Measurements from ENCODE around the gene TTC39A.
"Not testable (repeated sequence)": the region's sequence is repeated elsewhere in the genome, so short reads cannot be mapped to it uniquely, and the experiment has no call there.

The TTC39A gene

GRCh38 chr1:51268634-51269033, 61.7 kb downstream of the TTC39A start:
- DNase-seq: no peak

GRCh38 chr1:51266791-51267190, 63.6 kb downstream of the TTC39A start:
- no peak for DNase-seq

GRCh38 chr1:51266181-51266580, 64.2 kb downstream of the TTC39A start:
- DNase-seq: no peak

GRCh38 chr1:51265618-51266017, 64.7 kb downstream of the TTC39A start:
- no peak for DNase-seq

DNA sequence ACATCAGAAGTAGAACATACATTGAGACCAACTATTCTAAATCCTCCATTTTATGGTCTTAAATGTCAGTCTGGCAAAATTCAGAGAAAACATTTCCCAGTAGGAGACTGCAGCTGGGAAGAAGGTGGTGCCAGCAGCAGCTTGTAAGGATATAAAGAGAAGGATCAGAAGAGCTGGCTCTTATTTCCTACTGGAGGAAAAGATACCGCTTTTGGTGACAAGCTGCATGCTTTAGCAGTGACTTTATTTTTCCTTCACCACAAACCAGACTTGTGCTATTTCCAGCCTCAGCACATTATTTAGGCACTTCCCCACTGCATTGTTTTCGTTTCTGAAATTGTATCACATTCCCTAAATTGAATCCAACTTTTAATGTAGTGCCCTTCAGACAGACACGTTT, 65.9 kb downstream of the TTC39A start:
- DNase-seq: no peak

- no peak for DNase-seq
Measured at GRCh38 chr1:51263147-51263877, 67.0 kb downstream of the TTC39A start.

DNA sequence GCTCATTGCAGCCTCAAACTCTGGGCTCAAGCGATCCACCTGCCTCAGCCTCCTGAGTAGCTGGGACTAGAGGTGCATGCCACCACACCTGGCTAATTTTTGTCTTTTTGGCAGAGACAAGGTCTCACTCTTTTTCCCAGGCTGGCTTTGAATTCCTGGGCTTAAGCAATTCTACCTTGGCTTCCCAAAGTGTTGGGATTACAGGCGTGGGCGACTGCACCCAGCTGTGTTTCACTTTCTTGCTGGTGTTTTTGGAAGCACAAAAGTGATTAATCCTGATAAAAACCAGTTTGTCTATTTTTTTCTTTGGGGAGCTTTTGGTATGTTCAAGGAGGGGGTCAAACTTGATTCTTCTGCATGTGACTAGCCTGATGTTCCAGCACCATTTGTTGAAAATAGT, 75.0 kb downstream of the TTC39A start:
- no peak for DNase-seq

DNA sequence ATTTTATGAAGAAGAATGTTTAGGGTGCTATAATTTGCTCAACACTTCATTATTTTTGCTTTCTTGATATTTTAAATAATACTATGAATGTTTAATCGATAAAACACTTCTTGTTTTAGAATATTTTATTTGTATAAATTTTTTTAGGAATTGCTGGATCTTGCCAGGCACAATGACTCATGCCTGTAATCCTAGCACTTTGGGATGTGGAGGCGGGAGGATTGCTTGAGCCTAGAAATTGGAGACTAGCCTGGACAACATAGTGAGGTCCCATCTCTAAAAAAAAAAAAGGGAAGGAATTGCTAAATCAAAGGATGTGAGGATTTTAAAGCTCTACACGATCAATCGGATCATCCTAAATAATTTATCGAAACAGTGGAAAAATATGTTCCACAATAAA, 76.7 kb downstream of the TTC39A start:
- DNase-seq: peak in 1 of 51 donors; percentile 6

DNA sequence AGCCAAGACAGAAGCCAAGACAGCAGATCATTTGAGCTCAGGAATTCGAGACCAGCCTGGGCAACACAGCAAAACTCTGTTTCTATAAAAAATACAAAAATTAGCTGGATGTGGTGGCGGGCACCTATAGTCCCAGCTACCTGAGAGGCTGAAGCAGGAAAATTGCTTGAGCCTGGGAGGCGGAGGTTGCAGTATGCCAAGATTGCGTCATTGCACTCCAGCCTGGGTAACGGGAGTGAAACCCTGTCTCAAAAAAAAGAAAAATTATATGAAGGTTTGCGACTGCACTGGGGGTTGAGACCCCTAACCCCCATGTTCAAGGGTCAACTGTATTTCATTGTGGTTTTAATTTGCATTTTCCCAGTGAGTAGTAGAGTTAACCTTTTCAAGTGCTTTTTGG, 78.0 kb downstream of the TTC39A start:
- no peak for DNase-seq

- not testable (repeated sequence) for DNase-seq
Measured at GRCh38 chr1:51251165-51251564, 79.2 kb downstream of the TTC39A start.

DNA sequence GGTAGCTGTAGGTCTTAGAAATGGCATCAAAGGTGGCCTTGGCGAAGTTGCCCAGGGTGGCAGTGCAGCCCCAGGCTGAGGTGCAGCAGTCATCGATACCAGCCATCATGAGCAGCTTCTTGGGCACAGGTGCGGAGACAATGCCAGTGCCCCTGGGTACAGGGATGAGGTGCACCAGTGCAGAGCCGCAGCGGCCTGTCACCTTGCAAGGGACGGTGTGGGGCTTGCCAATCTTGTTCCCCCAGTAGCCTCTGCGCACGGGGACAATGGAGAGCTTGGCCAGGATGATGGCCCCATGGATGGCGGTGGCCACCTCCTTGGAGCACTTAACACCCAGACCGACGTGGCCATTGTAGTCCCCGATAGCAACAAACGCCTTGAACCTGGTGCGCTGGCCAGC, 79.6 kb downstream of the TTC39A start:
- not testable (repeated sequence) for DNase-seq

GRCh38 chr1:51249445-51249844, 80.9 kb downstream of the TTC39A start:
- no peak for DNase-seq

DNA sequence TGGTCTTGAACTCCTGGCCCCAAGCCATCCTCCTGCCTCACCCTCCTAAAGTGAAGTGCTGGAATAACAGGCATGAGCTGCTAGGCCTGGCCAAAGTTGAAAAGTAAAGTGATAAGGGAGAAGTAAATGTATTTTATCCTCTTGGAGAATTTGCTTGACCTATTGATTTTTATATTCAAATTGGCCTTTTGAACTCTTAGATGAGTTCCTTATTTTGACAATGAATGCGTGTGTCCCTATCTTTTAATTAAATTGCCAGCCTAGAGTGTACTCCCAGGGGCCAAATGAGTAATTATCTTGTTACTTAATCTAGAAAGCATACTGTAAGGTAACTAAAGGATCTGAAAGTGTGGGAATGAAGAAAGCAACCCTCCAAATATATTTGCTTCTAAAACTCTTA, 82.9 kb downstream of the TTC39A start:
- no peak for DNase-seq

- no peak for DNase-seq
Measured at GRCh38 chr1:51247022-51247421, 83.3 kb downstream of the TTC39A start.

DNA sequence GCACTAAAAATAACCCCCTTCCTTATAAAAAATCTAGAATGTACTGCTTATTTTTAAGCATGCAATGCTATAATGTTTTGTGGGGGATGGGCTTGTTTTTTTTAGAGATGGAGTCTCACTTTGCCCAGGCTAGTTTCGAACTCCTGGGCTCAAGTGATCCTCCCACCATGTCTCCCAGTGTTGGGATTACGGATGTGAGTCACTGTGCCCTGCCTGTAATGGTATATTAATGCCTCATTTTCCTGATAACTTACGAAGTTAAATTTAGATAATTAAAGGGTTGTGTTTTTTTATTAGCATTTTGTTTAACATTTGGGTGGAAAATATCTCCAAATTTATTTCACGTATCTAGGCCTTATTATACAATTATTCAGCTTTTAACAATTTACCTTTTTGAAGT, 87.8 kb downstream of the TTC39A start:
- no peak for DNase-seq

GRCh38 chr1:51241119-51241518, 89.2 kb downstream of the TTC39A start:
- no peak for DNase-seq

DNA sequence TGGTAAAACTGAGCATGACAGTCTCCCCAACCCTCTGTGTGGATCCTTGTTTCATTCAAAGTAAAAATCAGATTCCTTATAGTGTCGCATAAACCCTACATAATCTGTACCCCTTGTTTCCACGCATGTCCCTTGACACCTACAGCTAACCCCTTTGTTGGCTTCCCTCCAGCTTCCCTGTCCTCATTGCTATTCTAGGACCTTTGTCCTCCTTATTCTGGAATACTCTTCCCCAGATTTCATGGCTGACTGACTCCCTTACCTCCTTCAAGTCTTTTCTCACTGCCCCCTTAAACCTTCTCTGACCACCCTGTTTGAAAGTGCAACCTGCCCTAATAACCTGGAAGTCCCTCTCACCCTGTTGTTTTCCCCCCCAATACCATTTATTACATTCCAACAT, 90.3 kb downstream of the TTC39A start:
- DNase-seq: peak in 7 of 51 donors; percentile 1 to 10 (median 5)

GRCh38 chr1:51238034-51238403, 92.3 kb downstream of the TTC39A start:
- peak in 7 of 51 donors; percentile 2 to 68 (median 8) for DNase-seq

DNA sequence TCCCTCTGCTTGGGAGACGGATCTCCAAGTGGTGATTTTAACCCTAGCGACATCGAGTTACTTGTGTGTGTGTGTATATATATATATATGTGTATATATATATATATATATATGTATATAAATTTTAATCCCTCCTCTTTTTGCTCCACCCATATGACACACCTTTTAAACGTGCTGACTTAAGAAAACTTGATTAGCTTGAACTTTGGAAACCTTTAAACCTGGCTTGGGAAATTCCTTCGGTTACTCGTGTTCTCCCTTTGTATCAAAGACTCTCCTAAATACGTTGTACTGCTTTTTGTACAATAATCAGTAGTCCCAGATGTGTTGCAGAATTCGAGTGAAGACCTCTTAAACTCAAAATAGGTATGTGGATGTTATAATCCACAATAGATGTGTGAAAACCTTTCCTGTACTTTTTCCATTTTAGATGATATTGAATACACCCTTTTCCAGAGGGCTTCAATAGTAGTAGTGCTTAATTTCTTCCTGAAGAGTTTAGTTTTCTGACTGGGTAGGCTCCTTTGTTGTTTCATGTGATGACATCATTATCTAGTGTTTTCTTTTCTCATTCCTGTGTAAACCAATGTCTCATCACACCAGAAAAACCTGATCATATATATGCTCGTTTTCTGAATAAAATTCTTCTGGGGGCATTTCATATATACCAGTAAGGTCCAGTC, 92.9 kb downstream of the TTC39A start:
- DNase-seq: peak in 1 of 51 donors; percentile 58

All from hypothalamus (tissue), 51 donors.